GM21717 (cell line): ENCODE measurements around the gene SENP5.
A peak's percentile ranks its signal among the peaks of the same experiment; 100 is the strongest.

Experiments used
- ATAC-seq: cut with Tn5 transposase; IDR thresholded peaks from one replicate; pipeline ENCODE4 v1.9.1; 2021; ENCODE audit warnings: mild to moderate bottlenecking, moderate library complexity; ENCODE audit not compliant: unreplicated experiment

SENP5 gene

GRCh38 chr3:196967412-196968232 lies 99.9 kb downstream of the SENP5 start:
- ATAC-seq: no peak

- ATAC-seq: peak; percentile 59
Measured at GRCh38 chr3:196968233-196969133, 100.8 kb downstream of the SENP5 start, which contains the start of gene PIGZ. TSS of gene PIGZ (minus strand) at chr3:196968833. CDS start at chr3:196952031, 16,802 bp downstream.

GRCh38 chr3:196969134-196969659 lies 101.5 kb downstream of the SENP5 start:
- ATAC-seq: peak; percentile 36

- peak; percentile 58 for ATAC-seq
Measured at GRCh38 chr3:196969660-196970546, 102.2 kb downstream of the SENP5 start.

DNA sequence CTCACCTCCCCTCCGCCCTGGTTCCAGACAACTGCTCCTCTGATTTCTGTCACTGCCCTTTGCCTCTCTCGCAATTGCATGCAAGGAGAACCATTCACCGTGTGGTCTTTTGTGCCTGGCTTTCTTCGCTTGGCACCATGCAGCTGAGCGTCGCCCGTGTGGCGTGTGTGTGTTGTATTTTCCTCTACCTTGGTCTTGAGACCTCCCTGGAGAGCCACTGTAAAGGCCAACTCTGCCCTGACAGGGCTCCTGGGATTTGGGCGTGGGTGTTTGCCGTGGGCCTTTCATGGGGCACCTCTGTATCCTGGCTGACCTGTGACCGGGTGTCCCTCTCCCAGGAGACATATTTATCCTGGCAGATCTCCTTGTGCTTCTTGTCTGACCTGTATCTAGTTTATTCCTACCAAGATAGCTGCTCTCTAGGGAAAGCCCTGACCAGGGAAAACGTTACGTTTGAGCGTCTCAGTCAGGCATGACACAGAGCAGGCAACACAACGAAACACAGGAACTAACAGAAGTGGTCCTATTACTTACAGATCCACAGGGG lies 102.9 kb downstream of the SENP5 start:
- ATAC-seq: no peak

GRCh38 chr3:196971094-196971698 lies 103.5 kb downstream of the SENP5 start:
- ATAC-seq: no peak

- no peak for ATAC-seq
Measured at GRCh38 chr3:196974661-196975060, 106.9 kb downstream of the SENP5 start.

DNA sequence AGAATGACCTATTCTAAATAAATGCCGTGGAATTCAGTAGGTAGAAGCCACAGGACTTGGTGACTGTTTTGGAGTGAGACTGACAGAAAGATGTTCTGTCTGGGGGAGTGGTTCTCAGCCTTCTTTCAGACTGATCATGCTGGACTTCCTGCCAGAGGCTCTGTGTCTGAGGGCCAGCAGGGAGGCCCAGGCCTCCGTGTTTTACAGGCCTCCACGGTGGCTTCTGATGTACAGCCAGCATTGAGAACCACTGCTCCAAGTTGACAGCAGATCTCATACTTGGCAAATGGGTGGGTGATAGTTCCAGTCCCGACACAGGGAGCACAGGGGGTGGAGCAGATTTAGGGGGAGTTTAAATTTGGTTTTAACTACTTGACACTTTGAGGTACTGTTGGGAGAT lies 107.6 kb downstream of the SENP5 start:
- no peak for ATAC-seq

DNA sequence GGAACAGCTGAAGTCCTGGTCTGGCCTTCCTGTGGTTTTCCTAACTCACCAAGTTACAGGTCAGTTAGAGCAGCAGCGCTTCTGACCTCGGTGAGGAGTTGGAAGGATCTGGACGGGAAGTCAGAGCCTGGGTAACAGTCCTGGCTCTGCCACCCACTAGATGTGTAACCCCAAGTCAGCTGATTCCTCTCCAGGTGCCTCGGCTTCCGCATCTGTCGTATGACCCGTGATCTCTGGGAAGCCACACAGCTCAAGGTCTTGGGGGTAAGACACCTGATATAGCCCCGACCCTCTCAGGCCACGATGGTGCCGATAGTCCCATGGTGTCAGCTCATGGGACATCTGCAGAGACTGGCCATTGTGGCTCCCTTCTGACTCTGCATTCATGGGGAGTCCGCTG lies 109.2 kb downstream of the SENP5 start:
- ATAC-seq: no peak

DNA sequence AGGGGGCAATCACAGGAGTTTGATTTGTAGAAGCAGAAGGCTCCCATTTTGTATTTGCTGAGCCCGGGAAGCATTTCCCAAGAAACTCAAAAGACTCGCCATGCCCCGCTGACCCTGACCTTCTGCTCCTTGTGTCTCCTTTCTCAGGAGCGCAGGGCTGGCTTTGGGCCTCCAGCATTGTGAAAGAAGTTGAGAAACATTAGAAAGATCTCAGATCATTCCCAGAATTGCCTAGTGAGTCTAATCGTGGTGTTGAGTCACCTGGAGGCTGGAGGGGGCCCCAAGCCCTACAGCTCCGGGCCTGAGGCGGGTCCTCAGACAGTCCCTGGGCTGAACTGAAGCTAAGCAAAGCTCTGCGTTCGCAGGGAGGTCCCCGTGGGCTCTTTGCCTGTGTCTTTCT lies 111.8 kb downstream of the SENP5 start:
- no peak for ATAC-seq

DNA sequence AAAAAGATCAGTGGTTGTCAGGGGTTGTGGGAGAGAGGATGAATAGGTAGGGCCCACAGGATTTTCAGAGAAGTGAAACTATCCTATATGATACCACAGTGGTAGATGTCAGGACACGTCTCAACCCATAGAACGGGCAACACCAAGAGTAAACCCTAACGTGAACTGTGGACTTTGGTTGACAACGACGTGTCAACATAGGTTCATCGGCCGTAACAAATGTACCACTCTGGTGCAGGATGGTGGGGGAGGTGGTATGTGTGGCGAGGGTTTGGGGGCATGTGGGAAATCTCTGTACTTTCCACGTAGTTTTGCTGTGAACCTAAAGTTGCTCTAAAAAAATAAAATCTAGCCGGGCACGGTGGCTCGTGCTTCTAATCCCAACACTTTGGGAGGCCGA lies 113.9 kb downstream of the SENP5 start:
- ATAC-seq: no peak

DNA sequence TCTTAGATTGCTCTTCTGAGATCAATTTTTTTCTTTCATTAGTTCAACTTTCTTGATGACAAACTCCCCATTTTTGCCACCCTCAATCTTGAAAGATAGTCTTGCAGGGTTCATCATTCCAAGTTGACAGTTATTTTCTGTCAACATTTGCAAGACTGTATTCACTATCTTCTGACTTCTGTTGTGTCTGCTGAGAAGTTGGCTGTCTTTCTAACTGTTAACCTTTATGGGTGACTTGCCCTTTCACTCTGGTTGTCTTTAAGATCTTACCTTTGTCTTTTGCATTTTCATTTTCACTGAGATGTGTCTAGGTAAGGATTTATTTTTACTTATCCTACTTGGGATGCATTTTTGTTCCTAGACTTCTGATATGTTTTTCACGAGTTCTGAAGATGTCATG lies 115.5 kb downstream of the SENP5 start:
- ATAC-seq: no peak
